GM06990 (cell line): Measurements from ENCODE around the gene CYP2U1.

ENCODE experiments used
- DNase-seq: peaks from one replicate; pipeline ENCODE4 v3.0.0-alpha.2; 2011; ENCODE audit not compliant: insufficient read length; ENCODE audit errors: extremely low read depth
- H3K27me3 ChIP-seq: replicated peaks from 2 replicates; pipeline ENCODE4 v1.6.0; 2011; ENCODE audit warnings: low read length; ENCODE audit not compliant: control insufficient read depth, insufficient read depth
- H3K36me3 ChIP-seq: 2 replicates; pipeline ENCODE4 v1.5.1; 2011; ENCODE audit warnings: low read length; ENCODE audit not compliant: control insufficient read depth, insufficient read depth
- H3K4me3 ChIP-seq: replicated peaks from 2 replicates; pipeline ENCODE4 v1.5.1; 2011; ENCODE audit warnings: low read depth, mild to moderate bottlenecking, control low read depth, low read length
- TF ChIP-seq, protein P1 (sequence below): IDR thresholded peaks from 2 replicates; pipeline ENCODE4 v1.5.1; 2011; ENCODE audit warnings: low read length, control low read depth, mild to moderate bottlenecking, inconsistent platforms; ENCODE audit not compliant: insufficient read depth, poor library complexity, severe bottlenecking

CYP2U1 gene

DNA sequence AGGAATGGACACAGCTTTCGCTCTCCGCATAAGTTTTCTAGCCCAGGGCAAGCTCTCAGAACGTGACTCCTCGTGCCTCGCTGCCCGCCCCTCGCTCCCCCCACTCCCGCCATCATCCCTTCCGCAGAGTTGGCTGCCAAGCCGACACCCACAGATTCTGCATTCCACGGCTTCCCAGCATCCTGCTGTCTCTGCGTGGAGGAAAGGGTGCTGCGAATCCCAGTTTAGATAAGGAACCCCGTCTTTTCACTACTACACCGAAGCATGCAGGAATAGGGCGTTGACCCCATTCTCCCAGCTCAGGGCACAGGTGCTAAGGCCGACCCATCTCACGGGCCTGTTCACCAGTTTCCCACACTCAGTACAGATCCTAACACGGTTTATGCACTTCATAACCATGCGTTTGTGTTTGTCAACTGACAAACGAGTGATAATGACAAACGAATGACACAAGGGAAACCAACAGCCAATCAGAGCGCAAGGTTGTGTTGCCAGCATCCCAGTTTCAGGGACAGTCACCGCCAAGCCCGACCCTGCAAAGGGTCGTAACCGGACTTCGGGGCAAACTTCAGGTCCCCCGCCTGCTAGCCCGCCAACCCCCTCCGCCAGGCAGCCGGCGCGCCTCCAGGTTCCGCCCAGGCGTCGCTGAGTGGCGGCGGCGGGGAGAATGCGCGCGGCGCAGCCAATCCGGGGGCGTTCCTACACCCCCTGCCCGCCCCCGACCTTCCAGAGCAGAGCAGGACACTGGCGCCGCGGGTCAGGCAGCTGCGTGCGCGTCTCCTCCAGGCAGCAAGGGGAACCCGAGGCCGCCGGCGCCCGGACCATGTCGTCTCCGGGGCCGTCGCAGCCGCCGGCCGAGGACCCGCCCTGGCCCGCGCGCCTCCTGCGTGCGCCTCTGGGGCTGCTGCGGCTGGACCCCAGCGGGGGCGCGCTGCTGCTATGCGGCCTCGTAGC lies at the start of gene CYP2U1:
Gene CYP2U1 (plus strand): TSS at position 729 of the 954 bp plus-strand sequence. CDS start 95 bp downstream, at position 824.
- DNase-seq = peak; percentile 87
- TF ChIP-seq, protein P1, sequence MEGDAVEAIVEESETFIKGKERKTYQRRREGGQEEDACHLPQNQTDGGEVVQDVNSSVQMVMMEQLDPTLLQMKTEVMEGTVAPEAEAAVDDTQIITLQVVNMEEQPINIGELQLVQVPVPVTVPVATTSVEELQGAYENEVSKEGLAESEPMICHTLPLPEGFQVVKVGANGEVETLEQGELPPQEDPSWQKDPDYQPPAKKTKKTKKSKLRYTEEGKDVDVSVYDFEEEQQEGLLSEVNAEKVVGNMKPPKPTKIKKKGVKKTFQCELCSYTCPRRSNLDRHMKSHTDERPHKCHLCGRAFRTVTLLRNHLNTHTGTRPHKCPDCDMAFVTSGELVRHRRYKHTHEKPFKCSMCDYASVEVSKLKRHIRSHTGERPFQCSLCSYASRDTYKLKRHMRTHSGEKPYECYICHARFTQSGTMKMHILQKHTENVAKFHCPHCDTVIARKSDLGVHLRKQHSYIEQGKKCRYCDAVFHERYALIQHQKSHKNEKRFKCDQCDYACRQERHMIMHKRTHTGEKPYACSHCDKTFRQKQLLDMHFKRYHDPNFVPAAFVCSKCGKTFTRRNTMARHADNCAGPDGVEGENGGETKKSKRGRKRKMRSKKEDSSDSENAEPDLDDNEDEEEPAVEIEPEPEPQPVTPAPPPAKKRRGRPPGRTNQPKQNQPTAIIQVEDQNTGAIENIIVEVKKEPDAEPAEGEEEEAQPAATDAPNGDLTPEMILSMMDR = no peak
- Histone ChIP-seq H3K27me3 (no peaks in the 10 kb centered on the region), H3K36me3 (no peaks in the 10 kb centered on the region), H3K4me3 (peak within 1 kb of the TSS; percentile 84)

DNA sequence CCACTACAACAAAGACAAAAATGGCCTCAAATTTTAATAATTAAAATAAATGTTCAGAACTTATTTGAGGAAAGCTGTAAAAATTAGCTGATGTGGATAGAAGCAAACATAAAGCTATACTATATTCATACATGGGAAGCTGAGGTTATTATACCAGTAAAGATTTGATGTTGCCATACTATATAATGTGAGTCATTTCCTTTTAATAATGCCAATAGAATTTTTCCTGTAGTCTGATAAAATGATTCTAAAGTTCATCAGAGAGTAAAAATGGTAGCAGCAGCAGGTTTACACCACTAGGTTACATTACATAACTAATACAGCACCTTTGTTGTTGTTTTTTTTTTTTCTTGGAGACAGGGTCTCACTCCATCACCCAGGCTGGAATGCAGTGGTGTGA lies 45.5 kb upstream of the CYP2U1 start:
- TF ChIP-seq, protein P1 = no peak
- Histone ChIP-seq H3K4me3 (no peak overlapping the region), H3K36me3 (no peaks in the 10 kb centered on the region), H3K27me3 (no peaks in the 10 kb centered on the region)
- no peak for DNase-seq

DNA sequence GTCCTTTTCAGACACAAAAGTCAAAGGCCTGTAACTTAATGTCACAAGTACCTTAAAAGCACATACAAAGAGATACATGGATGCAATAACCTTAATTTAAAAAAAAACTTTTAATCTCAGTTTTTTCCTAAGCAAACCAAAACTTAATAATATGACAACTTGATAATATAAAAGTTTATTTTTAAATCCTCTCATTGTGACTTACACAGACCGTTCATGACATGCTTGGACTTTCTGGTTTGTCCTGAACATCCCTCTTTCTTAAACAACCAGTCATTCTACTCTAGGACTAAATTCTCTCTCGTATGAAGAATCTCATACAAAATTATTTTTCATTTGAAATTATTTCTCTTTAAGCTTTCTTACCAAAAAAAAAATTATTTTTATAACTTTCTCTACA lies 43.1 kb upstream of the CYP2U1 start:
- DNase-seq = no peak

DNA sequence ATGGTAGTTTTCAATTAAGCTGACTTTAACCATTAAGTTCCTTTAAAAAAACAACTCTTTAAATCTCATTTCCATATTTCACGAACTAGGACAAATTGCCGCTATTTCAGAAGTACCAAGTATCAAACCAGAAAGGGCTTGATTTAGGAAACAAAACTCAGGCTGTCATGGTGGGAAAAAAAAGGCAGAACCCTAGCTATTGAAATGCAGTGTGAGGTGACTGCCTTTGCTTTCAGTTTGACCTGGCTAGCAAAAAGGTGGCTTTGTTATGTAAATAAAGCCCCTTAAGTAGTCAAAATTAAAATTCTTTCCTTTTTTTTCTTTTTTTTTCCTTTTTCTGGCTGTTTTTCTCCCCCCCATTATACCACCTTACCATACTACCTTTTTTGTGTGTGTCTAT lies 40.6 kb upstream of the CYP2U1 start:
- TF ChIP-seq, protein P1 = no peak
- Histone ChIP-seq H3K36me3 (no peaks in the 10 kb centered on the region), H3K4me3 (no peak overlapping the region), H3K27me3 (no peaks in the 10 kb centered on the region)
- DNase-seq = no peak

More for the DNA sequence above, 43.1 kb upstream of the CYP2U1 start:
- Histone ChIP-seq H3K36me3 (no peaks in the 10 kb centered on the region), H3K4me3 (no peak overlapping the region), H3K27me3 (no peaks in the 10 kb centered on the region)
- TF ChIP-seq, protein P1 = no peak

DNA sequence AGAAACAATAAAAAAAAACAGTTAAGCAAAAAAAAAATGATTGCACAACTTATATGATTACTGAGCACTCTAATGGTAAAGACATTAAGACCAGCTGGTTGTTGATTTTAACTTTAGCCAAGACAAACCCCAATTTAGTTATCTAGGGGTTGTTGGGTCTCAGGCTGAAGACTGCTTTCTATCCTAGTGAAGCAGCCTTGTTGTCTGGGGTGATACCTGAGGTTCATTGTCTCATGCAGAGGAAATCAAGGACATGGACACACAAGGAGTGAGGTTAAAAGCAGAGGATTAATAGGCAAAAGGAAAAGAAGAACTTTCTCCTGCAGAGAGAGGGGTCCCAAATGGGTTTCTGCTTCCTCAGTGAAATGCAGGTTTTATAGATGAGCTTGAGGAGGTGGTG lies 40.0 kb upstream of the CYP2U1 start:
- H3K36me3 ChIP-seq = no peaks in the 10 kb centered on the region
- no peaks in the 10 kb centered on the region for H3K27me3 ChIP-seq
- H3K4me3 ChIP-seq = no peak overlapping the region
- TF ChIP-seq, protein P1 = no peak
- DNase-seq = no peak
